GM23248 (cell line): ENCODE measurements around the gene UCKL1. TPM values are rescaled to one million over a fixed set of nuclear protein-coding genes. Genes with fewer than 3 reads are reported as not detected.

ENCODE experiments used
- DNase-seq: peaks from one replicate; pipeline ENCODE4 v3.0.0-alpha.2; 2015
- H2AFZ ChIP-seq: fragments of 200-600 bp; sonication (generic); 2 replicates; pipeline ENCODE4 v1.6.1; 2016; ENCODE audit warnings: antibody characterized with exemption
- H3F3A ChIP-seq: fragments of 200-600 bp; sonication (generic); 2 replicates; pipeline ENCODE4 v1.6.1; 2016; ENCODE audit warnings: mild to moderate bottlenecking, antibody characterized with exemption, mixed run types; ENCODE audit not compliant: insufficient read depth
- H3K27ac ChIP-seq: fragments of 200-600 bp; sonication (generic); 2 replicates; pipeline ENCODE4 v1.5.1; 2016; ENCODE audit warnings: mild to moderate bottlenecking
- H3K27me3 ChIP-seq: fragments of 200-600 bp; sonication (generic); replicated peaks from 2 replicates; pipeline ENCODE4 v1.6.1; 2016; ENCODE audit warnings: mild to moderate bottlenecking; ENCODE audit not compliant: insufficient read depth
- H3K36me3 ChIP-seq: fragments of 200-600 bp; sonication (generic); 2 replicates; pipeline ENCODE4 v1.6.1; 2016; ENCODE audit warnings: low read depth, mild to moderate bottlenecking
- H3K4me1 ChIP-seq: fragments of 200-600 bp; sonication (generic); 2 replicates; pipeline ENCODE4 v1.6.1; 2016; ENCODE audit warnings: mild to moderate bottlenecking; ENCODE audit not compliant: insufficient read depth
- H3K4me2 ChIP-seq: fragments of 200-600 bp; sonication (generic); one replicate; pipeline ENCODE4 v1.6.1; 2016; ENCODE audit warnings: mild to moderate bottlenecking; ENCODE audit not compliant: unreplicated experiment
- H3K4me3 ChIP-seq: fragments of 200-600 bp; sonication (generic); 2 replicates; pipeline ENCODE4 v1.5.1; 2016; ENCODE audit warnings: mild to moderate bottlenecking
- H3K79me2 ChIP-seq: fragments of 200-600 bp; sonication (generic); 2 replicates; pipeline ENCODE4 v1.6.1; 2016; ENCODE audit warnings: mild to moderate bottlenecking; ENCODE audit not compliant: insufficient read depth
- H3K9ac ChIP-seq: fragments of 200-600 bp; sonication (generic); 2 replicates; pipeline ENCODE4 v1.6.1; 2016; ENCODE audit warnings: mild to moderate bottlenecking
- H3K9me2 ChIP-seq: fragments of 200-600 bp; sonication (generic); 2 replicates; pipeline ENCODE4 v1.6.1; 2016; ENCODE audit warnings: mixed run types, mild to moderate bottlenecking, moderate library complexity; ENCODE audit not compliant: insufficient read depth
- H3K9me3 ChIP-seq: fragments of 200-600 bp; sonication (generic); one replicate; pipeline ENCODE4 v1.6.1; 2017; ENCODE audit warnings: low read depth
- H4K20me1 ChIP-seq: fragments of 200-600 bp; sonication (generic); 2 replicates; pipeline ENCODE4 v1.6.0; 2016; ENCODE audit not compliant: insufficient read depth
- EZH2 ChIP-seq: fragments of 200-600 bp; sonication (generic); IDR thresholded peaks from 2 replicates; pipeline ENCODE4 v1.6.1; 2018; ENCODE audit warnings: antibody characterized with exemption, mild to moderate bottlenecking; ENCODE audit not compliant: insufficient read depth, poor library complexity, severe bottlenecking
- EZH2phosphoT487 ChIP-seq: fragments of 200-600 bp; sonication (generic); IDR thresholded peaks from 2 replicates; pipeline ENCODE4 v1.6.1; 2018; ENCODE audit warnings: antibody characterized with exemption, moderate library complexity, mild to moderate bottlenecking, low read depth; ENCODE audit not compliant: insufficient read depth
- WGBS, 2 experiments: methylation state at CpG; one replicate each; pipeline ENCODE4 v1.1.6; 2015 to 2017; ENCODE audit warnings: low lambda C conversion rate in 2 of 2, low coverage in 1 of 2; ENCODE audit errors: missing lambda C conversion rate in 2 of 2; 5-methylcytosine and 5-hydroxymethylcytosine counted together
- in situ Hi-C: fragments of 300-500 bp; cut with MboI; formaldehyde crosslinking; loops from 2 replicates; pipeline ENCODE4 v1.15.0; 2020
- polyA plus RNA-seq: library from polyadenylated mRNA; unstranded; fragments of >200 nt; fragmentation: Nextera tagmentation; extraction: Ambion mirVana; gene quantifications from 2 replicates; pipeline ENCODE4 v1.2.1, GENCODE V29; 2016
- total RNA-seq: library from RNA; depleted of rRNA; stranded (reverse); fragments of >200 nt; shearing (Covaris generic); gene quantifications from 2 replicates; pipeline ENCODE4 v1.2.3, GENCODE V29; 2014

Gene UCKL1
- total and polyA plus RNA-seq, 2 experiments from 2014 or later: 17.6 to 33.4 TPM

- no peak overlapping the region for H2AFZ ChIP-seq
- H3K79me2 ChIP-seq: peaks cover 14% of the 10 kb centered on the region
- no peaks in the 10 kb centered on the region for H3K9me3 ChIP-seq
- 84% methylated on average over 28 of the region's 28 CpGs for WGBS, 2 experiments
- no peaks in the 10 kb centered on the region for H4K20me1 ChIP-seq
- H3K27ac ChIP-seq: no peak overlapping the region
- no peak overlapping the region for H3K4me2 ChIP-seq
- no peak for DNase-seq
- H3K27me3 ChIP-seq: no peaks in the 10 kb centered on the region
- TF ChIP-seq EZH2phosphoT487 (no peak), EZH2 (no peak)
- H3F3A ChIP-seq: no peaks in the 10 kb centered on the region
- no peaks in the 10 kb centered on the region for H3K36me3 ChIP-seq
- H3K4me3 ChIP-seq: no peak overlapping the region
- H3K9me2 ChIP-seq: no peaks in the 10 kb centered on the region
- peaks cover 5% of the 10 kb centered on the region for H3K4me1 ChIP-seq
- H3K9ac ChIP-seq: no peak overlapping the region
- in situ Hi-C loops: no loop called here
Measured at GRCh38 chr20:63967330-63968135, 11.3 kb upstream of the UCKL1 start.

GRCh38 chr20:63966944-63967322 is 10.7 kb upstream of the UCKL1 start:
- H3K36me3 ChIP-seq: no peaks in the 10 kb centered on the region
- no peaks in the 10 kb centered on the region for H3K9me2 ChIP-seq

GRCh38 chr20:63966172-63966943 is 10.1 kb upstream of the UCKL1 start:
- H3K9me3 ChIP-seq: no peaks in the 10 kb centered on the region
- no peak overlapping the region for H3K4me2 ChIP-seq
- no peaks in the 10 kb centered on the region for H3K36me3 ChIP-seq
- no peaks in the 10 kb centered on the region for H3K9me2 ChIP-seq
- no peak overlapping the region for H3K9ac ChIP-seq
- no peak overlapping the region for H3K4me3 ChIP-seq
- no peaks in the 10 kb centered on the region for H3F3A ChIP-seq
- peaks cover 5% of the 10 kb centered on the region for H3K4me1 ChIP-seq
- H3K27ac ChIP-seq: no peak overlapping the region
- WGBS, 2 experiments: 87 to 95% methylated on average over 22 to 27 of the region's 27 CpGs
- H2AFZ ChIP-seq: no peak overlapping the region
- no peaks in the 10 kb centered on the region for H4K20me1 ChIP-seq
- no peak for TF ChIP-seq EZH2
- no peak for TF ChIP-seq EZH2phosphoT487
- no peaks in the 10 kb centered on the region for H3K27me3 ChIP-seq
- in situ Hi-C loops: no loop called here
- H3K79me2 ChIP-seq: peaks cover 14% of the 10 kb centered on the region
- DNase-seq: no peak

More at GRCh38 chr20:63966944-63967322, 10.7 kb upstream of the UCKL1 start:
- Histone ChIP-seq H3K4me2 (no peak overlapping the region), H4K20me1 (no peaks in the 10 kb centered on the region), H2AFZ (no peak overlapping the region), H3K9me3 (no peaks in the 10 kb centered on the region), H3K27ac (no peak overlapping the region), H3K4me3 (no peak overlapping the region), H3F3A (no peaks in the 10 kb centered on the region), H3K27me3 (no peaks in the 10 kb centered on the region), H3K4me1 (peaks cover 5% of the 10 kb centered on the region), H3K79me2 (peaks cover 14% of the 10 kb centered on the region), H3K9ac (no peak overlapping the region)
- in situ Hi-C loops: no loop called here
- 77 to 83% methylated on average over 11 to 13 of the region's 13 CpGs for WGBS, 2 experiments
- DNase-seq: no peak
- TF ChIP-seq EZH2phosphoT487 (no peak), EZH2 (no peak)

- H3K27ac ChIP-seq: no peak overlapping the region
- H3K4me1 ChIP-seq: peaks cover 5% of the 10 kb centered on the region
- peaks cover 14% of the 10 kb centered on the region for H3K79me2 ChIP-seq
- no peaks in the 10 kb centered on the region for H3K36me3 ChIP-seq
- no peak overlapping the region for H3K9ac ChIP-seq
- no peaks in the 10 kb centered on the region for H3F3A ChIP-seq
- H3K4me2 ChIP-seq: no peak overlapping the region
- no peaks in the 10 kb centered on the region for H3K27me3 ChIP-seq
- no peaks in the 10 kb centered on the region for H3K9me2 ChIP-seq
- no peak for DNase-seq
- in situ Hi-C loops: no loop called here
- H2AFZ ChIP-seq: no peak overlapping the region
- WGBS, 2 experiments: 93 to 94% methylated on average over 15 to 16 of the region's 16 CpGs
- no peak for TF ChIP-seq EZH2
- TF ChIP-seq EZH2phosphoT487: no peak
- H3K9me3 ChIP-seq: no peaks in the 10 kb centered on the region
- no peaks in the 10 kb centered on the region for H4K20me1 ChIP-seq
- no peak overlapping the region for H3K4me3 ChIP-seq
Measured at GRCh38 chr20:63964412-63964811, 8.2 kb upstream of the UCKL1 start.
